ENCODE data around the gene SSH2. TPM values are rescaled to one million over a fixed set of nuclear protein-coding genes. Genes with fewer than 3 reads are reported as not detected.

Gene SSH2
- total RNA-seq, 1 donor from 2014 or later: 37.6 TPM

DNA sequence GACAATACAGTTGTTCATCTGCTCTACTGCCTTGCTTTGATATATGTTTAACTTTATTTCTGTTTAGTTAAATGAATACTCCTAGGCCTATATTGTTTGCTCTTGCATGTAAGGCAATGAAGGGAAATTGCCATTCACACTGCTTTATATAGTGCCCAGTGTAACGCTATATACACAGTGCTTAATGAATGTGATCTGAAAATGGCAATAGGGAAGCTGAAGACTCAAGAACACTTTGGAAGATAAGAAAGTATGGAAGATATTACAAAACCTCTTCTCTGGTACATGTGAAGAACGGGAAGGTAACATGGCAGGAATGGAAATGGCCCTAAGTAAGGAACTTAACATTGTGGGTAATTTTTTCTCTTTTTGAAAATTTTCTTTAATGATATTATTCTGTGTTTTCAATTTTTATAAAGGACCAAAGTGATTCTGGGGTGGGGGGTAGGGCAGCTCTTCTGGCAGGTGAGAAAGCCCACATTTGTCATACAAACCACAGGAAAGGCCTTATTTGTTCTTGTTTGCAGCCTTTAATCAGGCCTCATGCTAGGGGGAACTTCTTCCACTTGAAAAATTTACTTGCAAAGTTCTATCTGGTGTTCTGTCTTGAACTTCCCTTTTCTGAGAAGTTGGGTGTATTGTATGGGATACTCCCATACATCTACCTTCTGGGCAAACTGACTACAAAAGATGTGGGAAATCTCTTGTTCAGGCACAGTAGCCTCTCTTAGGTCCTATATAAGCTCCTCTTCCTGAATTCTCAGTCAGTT is 206.6 kb downstream of the SSH2 start:
- Histone ChIP-seq H3K36me3 (no peaks in the 10 kb centered on the region), H3K4me1 (peaks cover 22% of the 10 kb centered on the region), H3K9me3 (no peaks in the 10 kb centered on the region), H3K27me3 (no peaks in the 10 kb centered on the region), H3K27ac (peak overlapping the region; percentile 51), H3K4me3 (no peak overlapping the region)
- intact Hi-C loops (cut with DNase I): no loop called here
- DNase-seq (ENCODE audit: extremely low spot score in 2 of 2): no peak
- TF ChIP-seq, protein P1, sequence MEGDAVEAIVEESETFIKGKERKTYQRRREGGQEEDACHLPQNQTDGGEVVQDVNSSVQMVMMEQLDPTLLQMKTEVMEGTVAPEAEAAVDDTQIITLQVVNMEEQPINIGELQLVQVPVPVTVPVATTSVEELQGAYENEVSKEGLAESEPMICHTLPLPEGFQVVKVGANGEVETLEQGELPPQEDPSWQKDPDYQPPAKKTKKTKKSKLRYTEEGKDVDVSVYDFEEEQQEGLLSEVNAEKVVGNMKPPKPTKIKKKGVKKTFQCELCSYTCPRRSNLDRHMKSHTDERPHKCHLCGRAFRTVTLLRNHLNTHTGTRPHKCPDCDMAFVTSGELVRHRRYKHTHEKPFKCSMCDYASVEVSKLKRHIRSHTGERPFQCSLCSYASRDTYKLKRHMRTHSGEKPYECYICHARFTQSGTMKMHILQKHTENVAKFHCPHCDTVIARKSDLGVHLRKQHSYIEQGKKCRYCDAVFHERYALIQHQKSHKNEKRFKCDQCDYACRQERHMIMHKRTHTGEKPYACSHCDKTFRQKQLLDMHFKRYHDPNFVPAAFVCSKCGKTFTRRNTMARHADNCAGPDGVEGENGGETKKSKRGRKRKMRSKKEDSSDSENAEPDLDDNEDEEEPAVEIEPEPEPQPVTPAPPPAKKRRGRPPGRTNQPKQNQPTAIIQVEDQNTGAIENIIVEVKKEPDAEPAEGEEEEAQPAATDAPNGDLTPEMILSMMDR (IDR thresholded peaks at IDR 0.05): no peak
- TF ChIP-seq POLR2A (IDR thresholded peaks at IDR 0.05): no peak
- TF ChIP-seq POLR2AphosphoS5 (IDR thresholded peaks at IDR 0.05; ENCODE audit: insufficient read depth in 1 of 2, low read depth in 1 of 2): no peak

DNA sequence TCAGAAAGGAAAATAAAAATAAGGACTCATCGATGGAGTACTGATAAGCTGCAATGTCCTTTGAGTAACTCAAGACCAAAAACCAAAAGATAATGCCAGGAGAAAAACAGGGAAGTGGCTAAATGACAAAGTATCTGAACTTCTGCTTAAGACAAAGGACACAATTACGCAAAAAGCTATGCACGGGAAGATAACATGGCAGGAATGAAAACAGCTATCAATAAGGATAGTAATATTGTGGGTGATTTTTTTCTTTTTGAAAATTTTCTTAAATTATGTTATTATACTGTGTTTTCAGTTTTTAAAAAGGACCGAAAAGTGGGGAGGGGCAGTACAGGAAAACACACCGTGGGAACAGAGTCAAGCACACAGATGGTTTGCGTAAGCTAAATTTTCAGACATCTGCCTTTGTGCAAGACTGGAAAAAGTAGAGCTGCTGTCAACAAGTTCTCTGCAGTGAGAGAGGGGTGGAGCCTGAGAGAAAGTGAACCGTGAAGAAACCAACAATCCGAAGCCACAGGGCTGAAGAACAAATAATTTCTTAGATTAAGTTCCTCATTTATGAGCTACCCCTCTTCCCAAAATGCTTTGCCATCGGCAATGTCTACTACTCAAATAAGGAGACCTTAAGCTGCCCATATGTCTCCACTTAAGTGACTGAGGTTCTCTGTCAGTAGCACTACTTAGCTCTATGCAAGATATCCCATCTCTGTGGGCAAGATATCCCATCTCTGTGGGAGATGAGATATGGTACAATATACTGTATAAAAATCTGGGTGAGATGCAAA is 207.4 kb downstream of the SSH2 start:
- TF ChIP-seq, protein P1 (IDR thresholded peaks at IDR 0.05): no peak
- TF ChIP-seq POLR2AphosphoS5 (IDR thresholded peaks at IDR 0.05; ENCODE audit: insufficient read depth in 1 of 2, low read depth in 1 of 2): peak in 1 of 2 donors; percentile 24
- no peak for TF ChIP-seq POLR2A (IDR thresholded peaks at IDR 0.05)
- Histone ChIP-seq H3K4me3 (no peak overlapping the region), H3K36me3 (no peaks in the 10 kb centered on the region), H3K9me3 (no peaks in the 10 kb centered on the region), H3K4me1 (peaks cover 22% of the 10 kb centered on the region), H3K27ac (peak overlapping the region; percentile 51), H3K27me3 (no peaks in the 10 kb centered on the region)
- no peak for DNase-seq (ENCODE audit: extremely low spot score in 2 of 2)
- intact Hi-C loops (cut with DNase I): no loop called here

- DNase-seq (ENCODE audit: extremely low spot score in 2 of 2): no peak
- intact Hi-C loops (cut with DNase I): no loop called here
- peaks cover 22% of the 10 kb centered on the region for H3K4me1 ChIP-seq
- peak overlapping the region; percentile 51 for H3K27ac ChIP-seq
- TF ChIP-seq, protein P1 (IDR thresholded peaks at IDR 0.05): no peak
- no peaks in the 10 kb centered on the region for H3K36me3 ChIP-seq
- H3K27me3 ChIP-seq: no peaks in the 10 kb centered on the region
- H3K4me3 ChIP-seq: no peak overlapping the region
- H3K9me3 ChIP-seq: no peaks in the 10 kb centered on the region
These were observed 209.5 kb downstream of the SSH2 start for GRCh38 chr17:29720551-29720950.

DNA sequence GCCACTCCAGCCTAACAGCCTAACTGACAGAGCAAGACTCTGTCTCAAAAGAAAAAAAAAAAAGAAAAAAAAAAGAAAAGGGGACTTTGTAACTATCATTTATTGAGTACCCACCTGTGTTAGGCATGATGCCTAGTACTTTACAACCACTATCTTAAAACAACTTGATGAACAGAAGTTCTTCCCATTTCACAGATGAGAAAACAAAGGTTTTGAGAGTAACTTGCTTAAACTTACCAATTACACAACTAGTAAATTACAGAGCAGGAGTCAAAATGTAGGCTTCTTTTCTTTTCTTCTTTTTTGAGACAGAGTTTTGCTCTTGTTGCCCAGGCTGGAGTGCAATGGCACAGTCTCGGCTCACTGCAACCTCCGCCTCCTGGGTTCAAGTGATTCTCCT is 210.6 kb downstream of the SSH2 start:
- no peak for TF ChIP-seq POLR2AphosphoS5 (IDR thresholded peaks at IDR 0.05; ENCODE audit: insufficient read depth in 1 of 2, low read depth in 1 of 2)
- TF ChIP-seq POLR2A (IDR thresholded peaks at IDR 0.05): no peak
- TF ChIP-seq, protein P1 (IDR thresholded peaks at IDR 0.05): no peak
- Histone ChIP-seq H3K36me3 (no peaks in the 10 kb centered on the region), H3K4me3 (no peak overlapping the region), H3K27me3 (no peaks in the 10 kb centered on the region), H3K9me3 (no peaks in the 10 kb centered on the region), H3K27ac (peak overlapping the region; percentile 51), H3K4me1 (peaks cover 22% of the 10 kb centered on the region)
- intact Hi-C loops (cut with DNase I): no loop called here
- DNase-seq (ENCODE audit: extremely low spot score in 2 of 2): no peak
